ENCODE measurements around the gene PRPSAP2. TPM values are rescaled to one million over a fixed set of nuclear protein-coding genes. Genes with fewer than 3 reads are reported as not detected.

Gene PRPSAP2
- total RNA-seq, 1 donor, result 26.3 TPM

- TF ChIP-seq, protein P1, sequence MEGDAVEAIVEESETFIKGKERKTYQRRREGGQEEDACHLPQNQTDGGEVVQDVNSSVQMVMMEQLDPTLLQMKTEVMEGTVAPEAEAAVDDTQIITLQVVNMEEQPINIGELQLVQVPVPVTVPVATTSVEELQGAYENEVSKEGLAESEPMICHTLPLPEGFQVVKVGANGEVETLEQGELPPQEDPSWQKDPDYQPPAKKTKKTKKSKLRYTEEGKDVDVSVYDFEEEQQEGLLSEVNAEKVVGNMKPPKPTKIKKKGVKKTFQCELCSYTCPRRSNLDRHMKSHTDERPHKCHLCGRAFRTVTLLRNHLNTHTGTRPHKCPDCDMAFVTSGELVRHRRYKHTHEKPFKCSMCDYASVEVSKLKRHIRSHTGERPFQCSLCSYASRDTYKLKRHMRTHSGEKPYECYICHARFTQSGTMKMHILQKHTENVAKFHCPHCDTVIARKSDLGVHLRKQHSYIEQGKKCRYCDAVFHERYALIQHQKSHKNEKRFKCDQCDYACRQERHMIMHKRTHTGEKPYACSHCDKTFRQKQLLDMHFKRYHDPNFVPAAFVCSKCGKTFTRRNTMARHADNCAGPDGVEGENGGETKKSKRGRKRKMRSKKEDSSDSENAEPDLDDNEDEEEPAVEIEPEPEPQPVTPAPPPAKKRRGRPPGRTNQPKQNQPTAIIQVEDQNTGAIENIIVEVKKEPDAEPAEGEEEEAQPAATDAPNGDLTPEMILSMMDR (IDR thresholded peaks at IDR 0.05; ENCODE audit: insufficient read depth, low read length), result no peak
- no peak overlapping the region for H3K4me3 ChIP-seq (ENCODE audit: low read depth, low read length)
- no peak for DNase-seq (ENCODE audit: low read depth)
Measured at GRCh38 chr17:18975597-18975996, 117.7 kb downstream of the PRPSAP2 start.

- no peak overlapping the region for H3K4me3 ChIP-seq (ENCODE audit: low read depth, low read length)
- TF ChIP-seq, protein P1 (IDR thresholded peaks at IDR 0.05; ENCODE audit: insufficient read depth, low read length), result no peak
- no peak for DNase-seq (ENCODE audit: low read depth)
Measured at GRCh38 chr17:18976201-18976600, 118.3 kb downstream of the PRPSAP2 start.

DNA sequence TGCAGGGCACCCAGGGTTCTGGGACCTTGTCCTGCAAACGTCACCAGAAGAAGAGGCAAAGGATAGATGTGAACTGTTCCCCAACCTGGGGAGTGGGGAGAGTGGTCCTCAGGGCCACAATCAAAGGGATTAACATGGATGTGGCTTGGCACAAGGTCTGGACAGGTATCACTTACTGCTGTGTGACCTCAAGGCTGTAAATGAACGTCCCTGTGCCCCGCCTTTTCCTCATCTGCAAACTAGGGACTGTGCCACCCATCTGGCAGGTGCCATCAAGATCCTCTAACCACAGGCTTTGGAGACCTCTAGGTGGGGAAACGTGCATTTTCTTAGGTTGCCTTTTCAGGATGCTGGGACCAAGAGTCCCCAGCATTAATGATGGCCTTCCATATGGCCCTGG is 119.1 kb downstream of the PRPSAP2 start:
- no peak overlapping the region for H3K4me3 ChIP-seq (ENCODE audit: low read depth, low read length)
- DNase-seq (ENCODE audit: low read depth), result no peak
- TF ChIP-seq, protein P1 (IDR thresholded peaks at IDR 0.05; ENCODE audit: insufficient read depth, low read length), result no peak

- no peak for DNase-seq (ENCODE audit: low read depth)
Measured at GRCh38 chr17:18977646-18978045, 119.7 kb downstream of the PRPSAP2 start.

DNA sequence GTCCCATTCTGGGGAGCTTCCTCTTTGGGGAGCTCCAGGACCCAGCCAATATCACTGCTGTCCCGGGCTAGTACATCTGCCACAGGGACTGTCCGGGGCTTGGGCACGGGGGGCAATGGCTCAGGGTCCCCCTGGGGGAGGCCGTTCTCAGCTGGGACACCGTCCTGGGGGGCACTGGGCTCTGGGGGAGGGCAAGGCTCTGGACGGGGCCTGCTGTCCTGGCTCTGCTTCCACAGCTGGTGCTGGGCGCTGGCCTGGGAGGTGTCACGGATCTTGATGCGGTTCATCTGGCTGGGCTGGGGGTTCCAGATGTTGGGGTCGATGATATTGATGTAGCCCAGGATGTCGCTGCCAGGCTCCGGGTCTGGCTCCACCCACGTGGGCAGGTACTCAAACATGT is 120.1 kb downstream of the PRPSAP2 start:
- TF ChIP-seq, protein P1 (IDR thresholded peaks at IDR 0.05; ENCODE audit: insufficient read depth, low read length), result no peak
- DNase-seq (ENCODE audit: low read depth), result no peak
- no peak overlapping the region for H3K4me3 ChIP-seq (ENCODE audit: low read depth, low read length)

More at GRCh38 chr17:18977646-18978045, 119.7 kb downstream of the PRPSAP2 start:
- TF ChIP-seq, protein P1 (IDR thresholded peaks at IDR 0.05; ENCODE audit: insufficient read depth, low read length), result no peak
- no peak overlapping the region for H3K4me3 ChIP-seq (ENCODE audit: low read depth, low read length)

DNA sequence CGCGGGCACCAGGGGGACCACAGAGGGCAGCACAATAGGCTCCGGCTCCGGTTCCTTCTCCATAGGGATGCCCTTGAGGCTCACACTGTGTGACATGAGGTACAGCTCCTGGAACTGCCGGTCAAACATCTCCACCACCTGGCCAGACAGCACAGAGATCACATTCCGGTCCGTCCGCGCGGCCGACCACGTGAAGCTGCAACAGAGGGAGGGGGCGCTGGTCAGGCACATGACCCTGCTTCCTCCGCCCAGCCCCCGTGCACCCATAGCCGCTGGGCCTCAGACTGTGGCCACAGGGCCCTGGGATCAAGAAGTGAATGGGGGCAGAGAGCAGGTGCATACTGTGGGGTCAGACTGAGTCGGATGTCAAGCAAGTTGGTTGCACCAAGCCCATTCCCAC is 120.7 kb downstream of the PRPSAP2 start:
- TF ChIP-seq, protein P1 (IDR thresholded peaks at IDR 0.05; ENCODE audit: insufficient read depth, low read length), result no peak
- no peak overlapping the region for H3K4me3 ChIP-seq (ENCODE audit: low read depth, low read length)
- no peak for DNase-seq (ENCODE audit: low read depth)

Small RNA genes within 50 kb of the gene (small RNA-seq; reads per million reads assigned to genes)
- not detected for gene RF00324

Other genes with a start within 250 kb of the PRPSAP2 start
- gene TBC1D28, start 213.7 kb upstream of the PRPSAP2 start, total RNA-seq (ENCODE audit: low replicate concordance), result not detected in 2 replicates
- 3.4 and 5.4 TPM in 2 replicates for gene FOXO3B, start 175.8 kb upstream of the PRPSAP2 start, total RNA-seq (ENCODE audit: low replicate concordance)
- under 0.01 TPM in 1 of 2 replicates, not detected in the other for gene FBXW10, start 114.1 kb upstream of the PRPSAP2 start, total RNA-seq (ENCODE audit: low replicate concordance)
- 25.2 and 61.3 TPM in 2 replicates for gene TVP23B, start 76.9 kb upstream of the PRPSAP2 start, total RNA-seq (ENCODE audit: low replicate concordance)
- not detected in 2 replicates for gene SLC5A10, start 94.0 kb downstream of the PRPSAP2 start, total RNA-seq (ENCODE audit: low replicate concordance)
- gene FAM83G, start 146.6 kb downstream of the PRPSAP2 start, total RNA-seq (ENCODE audit: low replicate concordance), result 4.4 and 9.5 TPM in 2 replicates
- gene GRAP, start 188.8 kb downstream of the PRPSAP2 start, total RNA-seq (ENCODE audit: low replicate concordance), result under 0.01 TPM in 1 of 2 replicates, not detected in the other